ENCODE results near the gene ETNK2.

DNA sequence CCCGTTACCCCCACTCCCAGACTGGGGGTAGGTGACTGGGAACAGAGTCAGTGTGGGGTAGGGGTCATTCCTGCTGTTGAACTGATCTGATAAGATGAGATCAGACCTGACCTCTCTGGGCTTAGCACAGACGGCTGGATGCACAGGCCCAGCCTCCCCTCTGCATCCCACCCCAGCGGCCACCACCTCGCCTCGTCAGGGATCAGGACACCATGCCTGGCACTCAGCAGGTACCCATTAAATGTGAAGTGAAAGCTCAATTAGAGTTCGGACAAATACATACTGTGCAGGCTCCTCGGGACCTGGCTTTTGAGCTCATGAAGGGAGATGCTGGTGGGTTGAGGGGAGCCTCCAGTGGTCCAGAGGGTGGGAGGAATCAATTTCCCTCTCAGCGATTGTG is 63.2 kb downstream of the ETNK2 start:
- TF ChIP-seq, protein P1, sequence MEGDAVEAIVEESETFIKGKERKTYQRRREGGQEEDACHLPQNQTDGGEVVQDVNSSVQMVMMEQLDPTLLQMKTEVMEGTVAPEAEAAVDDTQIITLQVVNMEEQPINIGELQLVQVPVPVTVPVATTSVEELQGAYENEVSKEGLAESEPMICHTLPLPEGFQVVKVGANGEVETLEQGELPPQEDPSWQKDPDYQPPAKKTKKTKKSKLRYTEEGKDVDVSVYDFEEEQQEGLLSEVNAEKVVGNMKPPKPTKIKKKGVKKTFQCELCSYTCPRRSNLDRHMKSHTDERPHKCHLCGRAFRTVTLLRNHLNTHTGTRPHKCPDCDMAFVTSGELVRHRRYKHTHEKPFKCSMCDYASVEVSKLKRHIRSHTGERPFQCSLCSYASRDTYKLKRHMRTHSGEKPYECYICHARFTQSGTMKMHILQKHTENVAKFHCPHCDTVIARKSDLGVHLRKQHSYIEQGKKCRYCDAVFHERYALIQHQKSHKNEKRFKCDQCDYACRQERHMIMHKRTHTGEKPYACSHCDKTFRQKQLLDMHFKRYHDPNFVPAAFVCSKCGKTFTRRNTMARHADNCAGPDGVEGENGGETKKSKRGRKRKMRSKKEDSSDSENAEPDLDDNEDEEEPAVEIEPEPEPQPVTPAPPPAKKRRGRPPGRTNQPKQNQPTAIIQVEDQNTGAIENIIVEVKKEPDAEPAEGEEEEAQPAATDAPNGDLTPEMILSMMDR (conservative IDR thresholded peaks at IDR 0.05; ENCODE audit: low read depth in 2 of 2): no peak
- no peak for TF ChIP-seq POLR2AphosphoS5 (IDR thresholded peaks at IDR 0.05; ENCODE audit: low read depth)
- TF ChIP-seq EZH2phosphoT487 (IDR thresholded peaks at IDR 0.05; ENCODE audit: unreplicated experiment): no peak
- no peak for TF ChIP-seq EZH2 (IDR thresholded peaks at IDR 0.05; ENCODE audit: low read depth, unreplicated experiment)
- TF ChIP-seq, protein P2, sequence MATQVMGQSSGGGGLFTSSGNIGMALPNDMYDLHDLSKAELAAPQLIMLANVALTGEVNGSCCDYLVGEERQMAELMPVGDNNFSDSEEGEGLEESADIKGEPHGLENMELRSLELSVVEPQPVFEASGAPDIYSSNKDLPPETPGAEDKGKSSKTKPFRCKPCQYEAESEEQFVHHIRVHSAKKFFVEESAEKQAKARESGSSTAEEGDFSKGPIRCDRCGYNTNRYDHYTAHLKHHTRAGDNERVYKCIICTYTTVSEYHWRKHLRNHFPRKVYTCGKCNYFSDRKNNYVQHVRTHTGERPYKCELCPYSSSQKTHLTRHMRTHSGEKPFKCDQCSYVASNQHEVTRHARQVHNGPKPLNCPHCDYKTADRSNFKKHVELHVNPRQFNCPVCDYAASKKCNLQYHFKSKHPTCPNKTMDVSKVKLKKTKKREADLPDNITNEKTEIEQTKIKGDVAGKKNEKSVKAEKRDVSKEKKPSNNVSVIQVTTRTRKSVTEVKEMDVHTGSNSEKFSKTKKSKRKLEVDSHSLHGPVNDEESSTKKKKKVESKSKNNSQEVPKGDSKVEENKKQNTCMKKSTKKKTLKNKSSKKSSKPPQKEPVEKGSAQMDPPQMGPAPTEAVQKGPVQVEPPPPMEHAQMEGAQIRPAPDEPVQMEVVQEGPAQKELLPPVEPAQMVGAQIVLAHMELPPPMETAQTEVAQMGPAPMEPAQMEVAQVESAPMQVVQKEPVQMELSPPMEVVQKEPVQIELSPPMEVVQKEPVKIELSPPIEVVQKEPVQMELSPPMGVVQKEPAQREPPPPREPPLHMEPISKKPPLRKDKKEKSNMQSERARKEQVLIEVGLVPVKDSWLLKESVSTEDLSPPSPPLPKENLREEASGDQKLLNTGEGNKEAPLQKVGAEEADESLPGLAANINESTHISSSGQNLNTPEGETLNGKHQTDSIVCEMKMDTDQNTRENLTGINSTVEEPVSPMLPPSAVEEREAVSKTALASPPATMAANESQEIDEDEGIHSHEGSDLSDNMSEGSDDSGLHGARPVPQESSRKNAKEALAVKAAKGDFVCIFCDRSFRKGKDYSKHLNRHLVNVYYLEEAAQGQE (IDR thresholded peaks at IDR 0.05; ENCODE audit: unreplicated experiment): no peak
- no peak for TF ChIP-seq NANOG (IDR thresholded peaks at IDR 0.05; ENCODE audit: borderline replicate concordance)
- no peak for TF ChIP-seq STAT1 (IDR thresholded peaks at IDR 0.05; ENCODE audit: unreplicated experiment)
- TF ChIP-seq JUNB (IDR thresholded peaks at IDR 0.05; ENCODE audit: unreplicated experiment): no peak
- TF ChIP-seq ZNF331 (CRISPR knock-in tag; IDR thresholded peaks at IDR 0.05; ENCODE audit: low read depth): no peak
- TF ChIP-seq CREB1 (CRISPR knock-in tag; IDR thresholded peaks at IDR 0.05; ENCODE audit: low read depth): no peak
- TF ChIP-seq, protein P3, sequence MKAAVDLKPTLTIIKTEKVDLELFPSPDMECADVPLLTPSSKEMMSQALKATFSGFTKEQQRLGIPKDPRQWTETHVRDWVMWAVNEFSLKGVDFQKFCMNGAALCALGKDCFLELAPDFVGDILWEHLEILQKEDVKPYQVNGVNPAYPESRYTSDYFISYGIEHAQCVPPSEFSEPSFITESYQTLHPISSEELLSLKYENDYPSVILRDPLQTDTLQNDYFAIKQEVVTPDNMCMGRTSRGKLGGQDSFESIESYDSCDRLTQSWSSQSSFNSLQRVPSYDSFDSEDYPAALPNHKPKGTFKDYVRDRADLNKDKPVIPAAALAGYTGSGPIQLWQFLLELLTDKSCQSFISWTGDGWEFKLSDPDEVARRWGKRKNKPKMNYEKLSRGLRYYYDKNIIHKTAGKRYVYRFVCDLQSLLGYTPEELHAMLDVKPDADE (IDR thresholded peaks at IDR 0.05): no peak
- TF ChIP-seq, protein P4, sequence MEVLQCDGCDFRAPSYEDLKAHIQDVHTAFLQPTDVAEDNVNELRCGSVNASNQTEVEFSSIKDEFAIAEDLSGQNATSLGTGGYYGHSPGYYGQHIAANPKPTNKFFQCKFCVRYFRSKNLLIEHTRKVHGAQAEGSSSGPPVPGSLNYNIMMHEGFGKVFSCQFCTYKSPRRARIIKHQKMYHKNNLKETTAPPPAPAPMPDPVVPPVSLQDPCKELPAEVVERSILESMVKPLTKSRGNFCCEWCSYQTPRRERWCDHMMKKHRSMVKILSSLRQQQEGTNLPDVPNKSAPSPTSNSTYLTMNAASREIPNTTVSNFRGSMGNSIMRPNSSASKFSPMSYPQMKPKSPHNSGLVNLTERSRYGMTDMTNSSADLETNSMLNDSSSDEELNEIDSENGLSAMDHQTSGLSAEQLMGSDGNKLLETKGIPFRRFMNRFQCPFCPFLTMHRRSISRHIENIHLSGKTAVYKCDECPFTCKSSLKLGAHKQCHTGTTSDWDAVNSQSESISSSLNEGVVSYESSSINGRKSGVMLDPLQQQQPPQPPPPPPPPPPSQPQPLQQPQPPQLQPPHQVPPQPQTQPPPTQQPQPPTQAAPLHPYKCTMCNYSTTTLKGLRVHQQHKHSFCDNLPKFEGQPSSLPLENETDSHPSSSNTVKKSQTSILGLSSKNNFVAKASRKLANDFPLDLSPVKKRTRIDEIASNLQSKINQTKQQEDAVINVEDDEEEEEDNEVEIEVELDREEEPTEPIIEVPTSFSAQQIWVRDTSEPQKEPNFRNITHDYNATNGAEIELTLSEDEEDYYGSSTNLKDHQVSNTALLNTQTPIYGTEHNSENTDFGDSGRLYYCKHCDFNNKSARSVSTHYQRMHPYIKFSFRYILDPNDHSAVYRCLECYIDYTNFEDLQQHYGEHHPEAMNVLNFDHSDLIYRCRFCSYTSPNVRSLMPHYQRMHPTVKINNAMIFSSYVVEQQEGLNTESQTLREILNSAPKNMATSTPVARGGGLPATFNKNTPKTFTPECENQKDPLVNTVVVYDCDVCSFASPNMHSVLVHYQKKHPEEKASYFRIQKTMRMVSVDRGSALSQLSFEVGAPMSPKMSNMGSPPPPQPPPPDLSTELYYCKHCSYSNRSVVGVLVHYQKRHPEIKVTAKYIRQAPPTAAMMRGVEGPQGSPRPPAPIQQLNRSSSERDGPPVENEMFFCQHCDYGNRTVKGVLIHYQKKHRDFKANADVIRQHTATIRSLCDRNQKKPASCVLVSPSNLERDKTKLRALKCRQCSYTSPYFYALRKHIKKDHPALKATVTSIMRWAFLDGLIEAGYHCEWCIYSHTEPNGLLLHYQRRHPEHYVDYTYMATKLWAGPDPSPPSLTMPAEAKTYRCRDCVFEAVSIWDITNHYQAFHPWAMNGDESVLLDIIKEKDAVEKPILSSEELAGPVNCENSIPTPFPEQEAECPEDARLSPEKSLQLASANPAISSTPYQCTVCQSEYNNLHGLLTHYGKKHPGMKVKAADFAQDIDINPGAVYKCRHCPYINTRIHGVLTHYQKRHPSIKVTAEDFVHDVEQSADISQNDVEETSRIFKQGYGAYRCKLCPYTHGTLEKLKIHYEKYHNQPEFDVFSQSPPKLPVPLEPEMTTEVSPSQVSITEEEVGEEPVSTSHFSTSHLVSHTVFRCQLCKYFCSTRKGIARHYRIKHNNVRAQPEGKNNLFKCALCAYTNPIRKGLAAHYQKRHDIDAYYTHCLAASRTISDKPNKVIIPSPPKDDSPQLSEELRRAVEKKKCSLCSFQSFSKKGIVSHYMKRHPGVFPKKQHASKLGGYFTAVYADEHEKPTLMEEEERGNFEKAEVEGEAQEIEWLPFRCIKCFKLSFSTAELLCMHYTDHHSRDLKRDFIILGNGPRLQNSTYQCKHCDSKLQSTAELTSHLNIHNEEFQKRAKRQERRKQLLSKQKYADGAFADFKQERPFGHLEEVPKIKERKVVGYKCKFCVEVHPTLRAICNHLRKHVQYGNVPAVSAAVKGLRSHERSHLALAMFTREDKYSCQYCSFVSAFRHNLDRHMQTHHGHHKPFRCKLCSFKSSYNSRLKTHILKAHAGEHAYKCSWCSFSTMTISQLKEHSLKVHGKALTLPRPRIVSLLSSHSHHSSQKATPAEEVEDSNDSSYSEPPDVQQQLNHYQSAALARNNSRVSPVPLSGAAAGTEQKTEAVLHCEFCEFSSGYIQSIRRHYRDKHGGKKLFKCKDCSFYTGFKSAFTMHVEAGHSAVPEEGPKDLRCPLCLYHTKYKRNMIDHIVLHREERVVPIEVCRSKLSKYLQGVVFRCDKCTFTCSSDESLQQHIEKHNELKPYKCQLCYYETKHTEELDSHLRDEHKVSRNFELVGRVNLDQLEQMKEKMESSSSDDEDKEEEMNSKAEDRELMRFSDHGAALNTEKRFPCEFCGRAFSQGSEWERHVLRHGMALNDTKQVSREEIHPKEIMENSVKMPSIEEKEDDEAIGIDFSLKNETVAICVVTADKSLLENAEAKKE (CRISPR knock-in tag; IDR thresholded peaks at IDR 0.05): no peak
